ENCODE results near the gene LRTM2.

DNA sequence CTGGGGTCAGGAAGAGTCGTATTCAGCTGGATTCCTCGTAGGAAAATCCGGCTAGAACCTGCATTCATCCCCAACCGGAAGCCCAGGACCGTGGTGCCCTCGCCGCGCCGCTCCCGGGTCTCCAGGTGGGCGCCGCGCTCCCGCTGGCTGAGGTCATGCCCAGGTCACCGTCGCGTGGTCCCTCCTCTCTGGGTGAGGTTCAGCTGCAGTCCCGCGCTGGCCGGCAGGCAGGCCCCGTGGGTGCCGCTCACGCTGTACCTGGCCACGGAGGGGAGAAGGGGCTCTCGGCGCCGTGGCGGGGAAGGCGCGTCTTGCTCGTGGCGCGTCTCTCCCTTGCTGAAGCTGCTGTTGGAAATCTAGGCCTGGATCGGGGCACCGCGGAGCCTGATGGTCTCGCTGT lies 44.5 kb downstream of the LRTM2 start:
- TF ChIP-seq, protein P1, sequence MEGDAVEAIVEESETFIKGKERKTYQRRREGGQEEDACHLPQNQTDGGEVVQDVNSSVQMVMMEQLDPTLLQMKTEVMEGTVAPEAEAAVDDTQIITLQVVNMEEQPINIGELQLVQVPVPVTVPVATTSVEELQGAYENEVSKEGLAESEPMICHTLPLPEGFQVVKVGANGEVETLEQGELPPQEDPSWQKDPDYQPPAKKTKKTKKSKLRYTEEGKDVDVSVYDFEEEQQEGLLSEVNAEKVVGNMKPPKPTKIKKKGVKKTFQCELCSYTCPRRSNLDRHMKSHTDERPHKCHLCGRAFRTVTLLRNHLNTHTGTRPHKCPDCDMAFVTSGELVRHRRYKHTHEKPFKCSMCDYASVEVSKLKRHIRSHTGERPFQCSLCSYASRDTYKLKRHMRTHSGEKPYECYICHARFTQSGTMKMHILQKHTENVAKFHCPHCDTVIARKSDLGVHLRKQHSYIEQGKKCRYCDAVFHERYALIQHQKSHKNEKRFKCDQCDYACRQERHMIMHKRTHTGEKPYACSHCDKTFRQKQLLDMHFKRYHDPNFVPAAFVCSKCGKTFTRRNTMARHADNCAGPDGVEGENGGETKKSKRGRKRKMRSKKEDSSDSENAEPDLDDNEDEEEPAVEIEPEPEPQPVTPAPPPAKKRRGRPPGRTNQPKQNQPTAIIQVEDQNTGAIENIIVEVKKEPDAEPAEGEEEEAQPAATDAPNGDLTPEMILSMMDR (IDR thresholded peaks at IDR 0.05) = no peak
- TF ChIP-seq SIN3A (IDR thresholded peaks at IDR 0.05; ENCODE audit: borderline replicate concordance, insufficient read depth, low read depth, low read length) = no peak
- TF ChIP-seq, protein P2, sequence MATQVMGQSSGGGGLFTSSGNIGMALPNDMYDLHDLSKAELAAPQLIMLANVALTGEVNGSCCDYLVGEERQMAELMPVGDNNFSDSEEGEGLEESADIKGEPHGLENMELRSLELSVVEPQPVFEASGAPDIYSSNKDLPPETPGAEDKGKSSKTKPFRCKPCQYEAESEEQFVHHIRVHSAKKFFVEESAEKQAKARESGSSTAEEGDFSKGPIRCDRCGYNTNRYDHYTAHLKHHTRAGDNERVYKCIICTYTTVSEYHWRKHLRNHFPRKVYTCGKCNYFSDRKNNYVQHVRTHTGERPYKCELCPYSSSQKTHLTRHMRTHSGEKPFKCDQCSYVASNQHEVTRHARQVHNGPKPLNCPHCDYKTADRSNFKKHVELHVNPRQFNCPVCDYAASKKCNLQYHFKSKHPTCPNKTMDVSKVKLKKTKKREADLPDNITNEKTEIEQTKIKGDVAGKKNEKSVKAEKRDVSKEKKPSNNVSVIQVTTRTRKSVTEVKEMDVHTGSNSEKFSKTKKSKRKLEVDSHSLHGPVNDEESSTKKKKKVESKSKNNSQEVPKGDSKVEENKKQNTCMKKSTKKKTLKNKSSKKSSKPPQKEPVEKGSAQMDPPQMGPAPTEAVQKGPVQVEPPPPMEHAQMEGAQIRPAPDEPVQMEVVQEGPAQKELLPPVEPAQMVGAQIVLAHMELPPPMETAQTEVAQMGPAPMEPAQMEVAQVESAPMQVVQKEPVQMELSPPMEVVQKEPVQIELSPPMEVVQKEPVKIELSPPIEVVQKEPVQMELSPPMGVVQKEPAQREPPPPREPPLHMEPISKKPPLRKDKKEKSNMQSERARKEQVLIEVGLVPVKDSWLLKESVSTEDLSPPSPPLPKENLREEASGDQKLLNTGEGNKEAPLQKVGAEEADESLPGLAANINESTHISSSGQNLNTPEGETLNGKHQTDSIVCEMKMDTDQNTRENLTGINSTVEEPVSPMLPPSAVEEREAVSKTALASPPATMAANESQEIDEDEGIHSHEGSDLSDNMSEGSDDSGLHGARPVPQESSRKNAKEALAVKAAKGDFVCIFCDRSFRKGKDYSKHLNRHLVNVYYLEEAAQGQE (IDR thresholded peaks at IDR 0.05; ENCODE audit: insufficient read depth in 1 of 2, low read depth in 2 of 2, low read length in 1 of 2) = no peak
